Tongue (tissue), 2 donors: Measurements from ENCODE around the gene GALNT16. TPM values are rescaled to one million over a fixed set of nuclear protein-coding genes. Genes with fewer than 3 reads are reported as not detected.
A peak's percentile ranks its signal among the peaks of the same experiment; 100 is the strongest.

Source experiments
- DNase-seq: peaks from one replicate; pipeline ENCODE4 v3.0.0-alpha.2; 2015
- total RNA-seq: library from RNA; depleted of rRNA; stranded (reverse); fragments of >200 nt; gene quantifications from one replicate; pipeline ENCODE4 v1.2.3, GENCODE V29; 2014

The GALNT16 gene
- total RNA-seq, 1 donor from 2014 or later: 17.3 TPM

DNA sequence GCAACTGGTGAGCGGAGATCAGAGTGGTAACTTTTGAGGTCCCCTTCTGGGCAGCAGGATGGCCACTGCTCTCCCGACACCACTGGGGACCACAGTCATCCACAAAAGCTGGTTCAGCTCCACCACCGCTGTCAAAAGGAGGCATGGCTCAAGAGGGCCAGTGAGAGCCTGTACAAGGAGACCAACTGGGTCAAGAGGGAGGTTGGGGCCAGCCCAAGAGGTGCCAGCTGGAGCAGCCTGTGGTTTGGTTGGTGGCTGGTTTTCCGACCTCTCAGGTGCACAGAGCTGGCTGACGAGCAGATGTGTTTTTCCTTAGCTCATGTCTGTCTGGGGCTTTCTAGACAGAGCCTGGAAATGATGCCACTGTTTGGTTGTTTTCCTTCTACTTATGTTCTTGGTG lies 78.0 kb downstream of the GALNT16 start:
- no peak for DNase-seq

DNA sequence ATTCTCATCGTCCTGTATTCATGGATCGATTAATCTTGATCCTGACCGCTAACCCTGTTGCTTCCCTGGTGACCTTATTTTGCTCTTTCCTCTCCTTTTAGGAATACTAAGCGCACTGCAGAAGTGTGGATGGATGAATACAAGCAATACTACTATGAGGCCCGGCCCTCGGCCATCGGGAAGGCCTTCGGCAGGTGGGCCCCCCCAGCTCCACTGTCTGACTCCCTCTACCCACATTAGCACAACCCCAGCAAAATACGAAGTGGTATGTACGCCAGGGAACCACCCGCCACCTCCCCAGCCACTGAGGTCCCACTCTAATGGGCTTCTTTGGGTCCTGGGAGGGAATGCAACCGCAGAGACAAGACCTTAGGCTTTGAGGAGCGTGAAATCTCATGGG lies 79.5 kb downstream of the GALNT16 start:
- no peak for DNase-seq

DNA sequence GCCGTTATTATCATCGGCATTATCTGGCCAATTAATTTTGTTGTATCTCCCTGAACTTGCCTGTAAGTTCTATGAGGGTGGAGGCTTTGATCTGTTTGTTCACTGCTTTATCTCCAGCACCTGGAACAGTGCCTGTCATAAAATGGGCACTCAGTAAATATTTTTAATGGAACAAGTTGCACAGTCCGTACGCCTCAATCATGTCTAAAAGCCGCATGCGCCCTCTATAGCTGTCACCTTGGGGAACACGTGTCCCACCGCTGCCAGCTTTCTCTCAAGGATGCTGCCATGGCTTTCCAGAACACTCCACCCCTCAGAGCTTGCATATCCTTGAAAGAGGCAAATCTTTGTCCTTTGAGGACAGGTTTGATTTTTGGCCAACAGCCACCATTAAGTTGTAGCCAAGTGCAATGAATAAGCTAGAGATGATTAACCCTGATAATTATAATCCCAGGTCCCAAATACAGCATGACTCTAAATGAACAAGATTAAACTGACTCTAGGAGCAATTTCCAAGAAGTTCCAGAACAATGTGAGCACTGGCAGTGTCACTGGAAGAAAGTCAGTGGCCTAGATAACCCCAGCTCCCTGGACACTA lies 83.1 kb downstream of the GALNT16 start:
- no peak for DNase-seq

DNA sequence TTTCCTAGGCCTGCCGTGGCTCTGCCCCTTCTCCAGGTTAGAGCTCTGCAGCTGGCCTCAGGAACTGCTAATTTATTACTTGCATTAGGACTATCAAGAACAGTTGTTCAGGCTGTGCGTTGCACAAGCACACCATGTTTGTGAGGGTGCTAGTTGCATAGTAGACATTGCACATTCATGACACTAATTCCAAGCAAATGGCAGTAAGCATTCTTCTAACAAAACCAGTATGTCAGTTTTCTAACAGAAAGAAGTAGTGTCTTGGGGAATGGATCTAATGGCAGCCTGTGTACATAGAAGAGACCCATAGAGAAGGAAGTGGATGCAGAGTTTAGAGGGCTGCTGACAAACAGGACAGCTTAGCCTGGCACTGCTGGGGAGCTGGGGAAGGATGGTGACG lies 84.2 kb downstream of the GALNT16 start:
- DNase-seq: no peak

DNA sequence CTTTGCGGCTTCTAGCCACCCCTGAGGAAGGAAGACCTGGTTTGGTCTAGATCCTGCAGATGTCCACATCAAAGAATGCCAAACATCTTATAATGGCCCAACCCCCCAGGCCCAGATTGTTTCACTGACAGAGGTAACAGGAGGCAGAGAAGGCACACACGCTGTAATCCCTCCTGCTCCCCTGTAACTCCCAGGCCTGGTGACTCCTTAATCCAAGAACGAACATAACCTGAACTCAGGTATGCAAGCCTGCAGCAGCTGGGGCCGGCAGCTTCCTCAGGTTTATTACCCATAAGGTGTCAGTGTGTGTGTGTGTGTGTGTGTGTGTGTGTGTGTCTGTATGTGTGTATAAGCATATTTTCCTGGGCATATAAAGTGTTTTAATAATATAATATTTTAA lies 85.4 kb downstream of the GALNT16 start:
- DNase-seq: no peak

DNA sequence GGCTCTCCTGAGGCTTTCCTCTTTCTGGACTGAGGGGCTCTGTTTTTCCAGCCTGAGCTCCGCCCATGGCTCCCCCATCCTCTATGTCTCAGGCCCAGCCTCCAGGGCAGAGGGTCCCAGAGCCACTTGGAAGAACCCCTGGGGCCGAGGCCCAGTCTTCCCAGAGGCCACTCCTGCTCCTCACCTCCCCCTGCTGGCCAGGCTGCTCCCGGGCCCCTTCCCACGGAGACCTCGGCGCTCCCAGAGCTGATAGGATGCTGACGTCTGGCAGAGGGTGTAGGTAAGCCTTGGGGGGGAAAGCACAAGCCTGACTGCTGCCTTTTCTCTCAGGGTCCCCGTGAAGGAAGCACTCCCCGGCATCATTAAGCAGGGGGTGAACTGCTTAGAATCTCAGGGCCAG lies 86.8 kb downstream of the GALNT16 start:
- DNase-seq: no peak

DNA sequence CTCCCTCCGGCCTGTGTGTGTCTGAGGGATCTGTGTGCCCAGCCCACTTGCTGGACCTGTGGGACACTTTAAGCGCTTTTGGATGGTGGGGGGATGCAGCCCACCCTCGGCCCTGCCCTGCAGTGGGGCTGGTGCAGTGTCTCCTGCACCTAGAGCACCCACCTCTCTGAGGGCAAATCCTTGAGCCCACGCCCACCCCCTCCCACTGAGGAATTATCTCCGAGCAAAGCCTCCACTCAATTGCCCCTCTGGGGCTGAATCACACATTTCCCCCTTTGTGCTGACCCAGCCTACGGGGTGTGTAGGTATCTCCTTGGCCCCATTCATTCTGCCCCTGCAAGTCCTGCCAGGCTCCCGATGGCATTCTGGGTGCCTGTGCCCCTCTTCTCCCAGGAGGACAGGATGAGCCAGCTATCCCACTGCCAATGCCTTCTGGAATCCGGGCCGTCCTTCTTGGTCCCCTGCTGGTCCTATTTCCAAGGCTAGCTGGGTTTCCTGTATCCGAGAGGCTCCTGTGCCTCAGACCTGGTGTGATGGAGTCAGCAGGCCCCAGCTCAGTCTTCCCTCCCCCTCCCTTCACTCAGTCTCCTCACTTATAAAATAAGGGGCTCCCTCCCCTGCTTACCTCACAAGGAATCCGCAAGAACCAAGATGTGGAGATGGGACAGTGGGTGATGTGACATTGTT lies 89.3 kb downstream of the GALNT16 start:
- DNase-seq: no peak

DNA sequence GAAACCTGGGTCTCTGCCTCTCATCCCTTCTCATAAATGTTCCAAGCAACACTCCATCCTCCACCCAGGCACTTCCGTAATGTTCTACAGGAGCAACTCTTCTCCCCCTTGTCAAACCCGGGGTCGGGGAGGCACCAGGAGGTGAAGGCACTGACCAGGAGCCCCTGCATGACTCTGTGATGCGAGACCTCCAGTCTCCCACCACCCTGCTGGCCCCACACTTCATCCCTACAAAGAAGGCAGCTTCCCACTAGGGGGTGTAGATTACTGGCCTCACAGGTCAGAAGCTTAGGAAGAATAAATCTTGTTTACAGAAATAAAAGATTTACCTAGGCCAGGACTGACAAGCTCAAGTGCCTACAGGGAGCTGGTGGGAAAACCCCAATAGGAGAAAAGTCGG lies 90.9 kb downstream of the GALNT16 start:
- DNase-seq: no peak

DNA sequence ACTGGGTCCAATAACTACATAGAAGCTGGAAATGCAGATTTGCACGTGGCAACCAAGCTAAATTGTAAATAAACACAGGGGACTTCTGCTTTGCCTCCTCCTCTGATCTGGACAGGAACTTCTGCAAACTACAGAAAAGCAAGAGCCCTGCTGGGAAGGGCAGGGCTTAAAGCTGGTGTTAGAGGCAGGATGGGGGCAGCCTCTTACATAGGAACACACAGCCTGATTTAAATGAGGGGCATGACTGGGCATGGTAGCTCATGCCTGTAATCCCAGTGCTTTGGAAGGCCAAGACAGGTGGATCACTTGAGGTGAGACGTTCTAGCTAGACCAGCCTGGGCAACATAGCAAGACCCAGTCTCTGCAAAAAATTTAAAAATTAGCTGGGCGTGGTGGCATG lies 91.4 kb downstream of the GALNT16 start:
- DNase-seq: no peak

DNA sequence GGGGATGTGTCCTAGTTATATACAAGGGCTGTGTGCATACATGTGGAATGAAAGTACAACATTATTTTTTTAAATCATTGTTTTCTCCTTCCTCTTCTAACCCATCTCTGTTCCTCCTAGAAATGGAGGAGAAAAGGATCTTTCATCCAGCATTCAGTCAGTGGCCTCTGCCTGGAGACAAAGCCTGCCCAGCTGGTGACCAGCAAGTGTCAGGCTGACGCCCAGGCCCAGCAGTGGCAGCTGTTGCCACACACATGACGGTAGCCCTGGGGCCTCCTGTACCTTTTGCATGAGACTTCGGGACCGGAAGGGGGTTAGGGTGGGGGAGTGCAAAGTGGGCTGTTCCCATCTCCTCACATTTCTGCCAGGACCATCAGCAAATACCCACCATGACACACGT lies 92.0 kb downstream of the GALNT16 start:
- no peak for DNase-seq

DNA sequence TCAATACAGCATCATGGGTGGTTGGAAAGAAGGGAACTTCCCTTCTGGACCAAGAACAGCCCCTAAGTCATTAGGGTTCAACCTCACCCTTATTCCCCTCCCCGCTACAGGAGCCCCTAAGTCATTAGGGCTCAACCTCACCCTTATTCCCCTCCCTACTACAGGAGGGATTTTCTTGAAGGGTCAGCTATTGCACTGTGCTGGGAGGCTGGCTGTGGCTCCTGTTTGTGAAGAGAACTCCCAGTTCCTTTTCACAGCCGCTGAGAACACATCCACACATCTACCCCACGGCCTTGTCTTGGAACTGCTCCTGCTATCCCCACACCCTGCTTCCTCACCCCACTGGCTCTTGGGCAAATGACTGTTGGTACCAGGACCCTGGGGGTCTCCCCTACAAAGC lies 93.2 kb downstream of the GALNT16 start:
- DNase-seq: no peak

DNA sequence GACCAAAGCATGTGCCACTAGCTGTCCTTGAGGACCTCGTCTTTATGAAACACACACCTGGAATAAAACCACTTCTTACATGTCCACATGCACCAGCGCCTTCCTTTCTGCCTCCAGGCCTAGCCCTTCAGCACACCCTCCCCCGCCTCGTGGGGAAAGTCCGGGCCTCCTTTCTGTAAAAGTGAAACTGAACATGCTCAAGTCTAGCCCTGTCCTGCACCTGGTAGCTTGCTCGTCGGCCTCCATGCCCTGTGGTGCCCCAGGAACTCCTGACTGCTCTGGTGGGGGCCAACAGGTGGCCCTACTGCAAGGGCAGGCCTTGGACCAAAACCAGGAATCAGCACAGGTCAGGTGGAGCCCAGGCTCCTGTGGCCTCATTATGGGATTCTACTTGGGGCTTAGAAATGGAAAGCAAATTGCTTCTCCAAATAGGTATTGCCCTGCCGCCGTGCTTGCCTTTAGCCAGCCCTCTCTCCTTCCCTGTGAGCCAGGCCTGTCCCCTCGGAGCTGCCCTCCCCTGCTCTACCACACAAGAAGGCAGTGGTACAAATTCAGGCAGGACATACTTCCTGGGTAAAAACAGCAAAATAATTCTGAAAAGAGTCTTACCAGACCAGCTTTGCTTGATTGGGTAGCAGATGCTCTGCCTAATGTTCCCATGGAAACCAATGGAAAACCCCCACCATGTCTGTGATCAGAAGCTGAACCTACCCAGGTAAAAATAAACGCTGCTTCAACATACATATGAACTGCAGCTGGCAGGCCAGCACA lies 94.6 kb downstream of the GALNT16 start:
- DNase-seq: no peak

DNA sequence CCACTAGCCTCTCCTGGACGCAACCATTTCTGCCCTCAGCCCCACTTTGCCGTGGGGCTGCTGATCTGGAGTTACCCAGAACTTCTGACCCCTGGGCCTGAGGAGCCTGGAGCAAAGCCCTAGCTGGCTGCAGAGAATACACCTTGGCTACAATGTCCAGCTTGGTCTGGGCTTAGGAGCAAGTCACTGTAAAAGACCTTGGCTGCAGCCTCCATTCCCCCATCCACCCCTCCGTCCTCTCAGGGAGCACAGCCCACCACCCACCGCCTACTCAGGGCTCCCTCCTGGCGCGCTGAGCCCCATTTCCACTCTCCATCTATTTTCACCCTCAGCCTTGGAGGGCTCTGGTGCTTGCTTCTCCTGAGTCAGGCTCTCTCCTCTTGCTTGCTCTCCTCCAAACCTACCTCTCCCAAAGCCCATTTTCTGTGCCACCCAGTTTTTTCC lies 95.2 kb downstream of the GALNT16 start:
- DNase-seq: no peak

DNA sequence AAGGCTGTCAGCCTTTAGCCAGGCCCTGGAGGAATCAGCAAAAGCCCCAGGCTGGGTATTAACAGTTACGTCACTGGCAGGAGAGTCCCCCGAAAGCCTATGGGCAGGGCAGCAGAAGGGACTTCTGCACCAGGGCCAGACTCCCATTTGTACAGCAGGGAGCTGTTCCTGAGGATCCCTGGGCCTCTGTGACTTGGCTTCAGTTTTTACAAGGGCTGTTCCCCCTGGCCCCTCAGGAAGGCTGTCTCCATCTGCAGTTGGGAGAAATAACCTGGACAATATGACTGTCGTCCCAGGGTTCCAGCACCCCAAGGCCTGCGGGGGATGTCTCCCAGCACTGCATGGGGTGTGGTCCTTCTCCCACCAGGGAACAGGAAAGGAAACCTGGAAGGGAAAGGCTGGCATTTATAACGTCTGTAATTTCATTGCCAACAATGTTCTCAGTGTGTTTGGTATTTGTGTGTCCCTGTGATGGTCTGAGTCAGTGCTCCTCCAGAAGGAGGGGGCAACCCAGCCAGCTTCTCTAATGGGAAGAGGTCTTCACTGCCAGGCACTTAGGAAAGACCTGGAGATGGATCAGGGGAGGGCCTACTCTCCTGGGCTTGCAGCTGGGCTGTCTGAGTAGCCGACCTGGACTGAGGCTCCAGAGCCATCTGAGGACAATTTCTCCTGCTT lies 95.8 kb downstream of the GALNT16 start:
- no peak for DNase-seq

DNA sequence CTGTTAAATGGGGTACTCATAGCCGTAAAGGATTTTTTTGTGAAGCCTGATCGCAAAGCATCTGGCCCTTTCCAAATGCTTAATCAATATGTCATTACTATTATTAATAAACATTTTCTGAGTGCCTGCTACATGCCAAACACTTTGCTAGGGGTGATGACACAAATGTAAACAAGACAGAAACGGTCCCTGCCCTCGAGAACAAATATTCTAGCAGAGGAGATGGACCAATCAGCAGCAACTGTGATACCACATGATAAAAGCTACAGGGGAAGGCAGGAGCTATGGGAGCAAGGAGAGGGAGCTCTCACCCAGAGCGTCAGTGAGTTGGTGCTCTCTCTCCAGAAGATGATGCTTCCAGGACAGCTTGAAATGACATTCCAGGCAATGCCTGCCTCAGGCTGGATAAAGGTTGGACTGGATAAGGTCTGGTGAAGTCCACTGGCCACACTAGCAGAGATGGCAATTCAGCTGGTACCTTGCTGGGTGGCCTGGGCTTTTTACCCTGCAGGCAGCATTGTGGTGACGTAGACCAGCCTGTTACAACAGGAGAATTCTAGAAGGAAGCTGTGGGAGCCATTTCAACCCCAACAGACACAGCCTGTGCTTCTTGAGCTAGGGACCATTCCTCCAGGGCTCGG lies 97.1 kb downstream of the GALNT16 start:
- no peak for DNase-seq

DNA sequence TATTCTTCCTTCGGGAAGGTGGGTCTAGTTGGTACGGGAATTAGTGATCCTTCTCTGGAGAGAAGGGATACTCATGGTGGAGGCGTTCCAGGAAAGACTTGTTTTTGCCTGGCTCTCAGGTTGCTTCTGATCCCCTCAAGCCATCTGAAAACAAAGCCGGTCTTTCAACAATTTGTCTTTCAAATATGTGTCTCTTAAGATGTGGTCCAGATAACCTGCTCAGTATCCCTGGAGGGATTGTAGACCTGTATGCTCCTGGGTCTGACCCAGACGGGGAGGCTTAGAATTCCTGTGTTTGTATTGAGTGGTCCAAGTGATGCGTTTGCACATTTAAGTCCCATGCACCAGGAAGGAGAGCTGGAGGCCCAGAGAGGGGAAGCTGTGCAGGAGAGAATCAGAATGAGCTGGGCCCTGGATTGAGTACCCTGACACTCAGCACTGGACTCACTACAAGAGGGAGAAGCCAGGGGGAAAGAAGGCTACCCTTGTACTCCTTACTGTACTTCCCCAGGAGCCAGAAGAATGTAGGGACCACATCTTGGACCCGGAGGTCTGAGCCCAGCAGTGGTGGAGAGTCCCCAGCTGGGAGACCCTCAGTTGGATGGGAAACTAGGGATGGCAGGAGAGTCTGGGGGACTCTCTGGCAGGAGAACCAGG lies 97.7 kb downstream of the GALNT16 start:
- no peak for DNase-seq

DNA sequence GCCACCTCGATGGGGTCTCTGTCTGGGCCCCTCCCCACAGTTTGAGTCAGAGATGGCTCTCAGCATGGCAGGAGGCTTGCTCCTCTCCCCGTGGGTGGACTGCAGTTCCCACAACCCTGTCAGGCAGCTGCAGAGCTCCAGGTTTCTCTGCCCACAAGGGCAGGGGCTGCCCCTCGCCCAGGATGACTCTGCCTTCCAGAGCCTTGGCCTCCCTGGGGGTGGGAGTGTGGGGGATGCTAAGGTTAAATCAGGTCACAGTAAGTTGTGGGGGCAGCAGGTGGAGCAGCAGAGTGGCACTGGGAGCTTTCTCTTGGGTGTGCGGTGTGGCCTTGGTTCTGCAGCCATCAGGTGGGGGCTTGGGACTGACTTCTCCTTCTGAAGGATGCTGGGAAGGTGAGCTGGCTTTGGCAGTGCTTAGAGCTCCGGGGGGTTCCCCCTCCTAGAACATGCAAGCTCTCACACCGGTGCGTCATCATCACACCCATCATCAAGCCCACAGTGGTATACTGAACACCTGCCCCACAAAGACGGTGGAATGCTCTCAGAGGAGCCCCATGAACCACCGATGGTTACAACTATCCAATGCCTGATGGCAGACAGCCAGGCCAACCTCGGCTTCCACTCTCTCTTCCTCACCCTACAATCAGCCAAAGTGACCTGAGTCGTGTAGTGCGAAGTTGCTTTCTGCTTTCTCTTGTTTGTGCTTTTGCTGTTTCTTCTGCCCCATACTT lies 98.4 kb downstream of the GALNT16 start:
- DNase-seq: no peak

DNA sequence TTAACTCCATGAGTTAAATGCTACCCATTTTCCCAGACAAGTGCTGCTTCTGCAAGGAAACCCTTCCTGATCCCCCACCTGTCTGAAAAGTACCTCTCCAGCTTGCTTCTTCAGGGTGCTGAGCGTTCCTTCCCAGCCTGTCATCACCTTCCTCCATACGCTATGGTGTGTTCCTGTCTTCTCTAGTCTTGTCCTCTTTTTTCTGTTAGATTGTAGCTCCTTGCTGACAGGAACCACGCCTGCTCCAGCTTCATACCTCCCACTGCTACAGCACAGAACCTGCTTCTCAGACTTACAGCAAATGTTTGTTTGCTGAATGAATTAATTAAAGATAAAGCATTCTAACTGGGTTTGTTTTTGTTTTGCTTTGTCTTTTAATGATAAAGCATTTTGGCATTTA lies 99.0 kb downstream of the GALNT16 start:
- no peak for DNase-seq

DNA sequence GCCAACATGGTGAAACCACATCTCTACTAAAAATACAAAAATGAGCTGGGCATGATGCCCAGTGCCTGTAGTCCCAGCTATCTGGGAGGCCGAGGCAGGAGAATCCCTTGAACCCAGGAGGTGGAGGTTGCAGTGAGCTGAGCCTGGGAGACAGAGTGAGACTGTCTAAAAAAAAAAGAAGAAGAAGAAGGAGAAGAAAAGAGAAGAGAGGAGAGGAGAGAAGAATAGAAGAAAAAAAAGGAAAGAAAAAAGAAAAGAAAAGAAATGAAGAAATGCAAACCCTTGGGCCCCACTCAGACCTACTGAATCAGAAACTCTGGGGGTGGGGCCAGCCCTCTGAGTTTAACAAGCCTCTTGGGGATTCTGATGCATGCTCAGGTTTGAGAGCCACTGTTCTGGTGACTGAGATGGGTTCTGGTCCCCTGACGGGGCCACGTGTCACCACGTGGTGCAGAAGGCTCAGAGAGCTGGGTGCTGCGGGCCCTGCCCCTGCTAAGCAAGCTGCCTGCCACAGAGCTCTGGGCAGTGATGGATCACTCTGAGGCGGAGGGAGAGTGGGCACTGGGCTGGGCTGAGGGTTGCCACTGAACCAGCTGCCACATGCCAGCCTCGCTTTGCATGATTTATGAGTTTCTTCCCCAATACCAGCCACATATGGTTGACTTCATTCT lies 100.6 kb downstream of the GALNT16 start:
- DNase-seq: no peak

DNA sequence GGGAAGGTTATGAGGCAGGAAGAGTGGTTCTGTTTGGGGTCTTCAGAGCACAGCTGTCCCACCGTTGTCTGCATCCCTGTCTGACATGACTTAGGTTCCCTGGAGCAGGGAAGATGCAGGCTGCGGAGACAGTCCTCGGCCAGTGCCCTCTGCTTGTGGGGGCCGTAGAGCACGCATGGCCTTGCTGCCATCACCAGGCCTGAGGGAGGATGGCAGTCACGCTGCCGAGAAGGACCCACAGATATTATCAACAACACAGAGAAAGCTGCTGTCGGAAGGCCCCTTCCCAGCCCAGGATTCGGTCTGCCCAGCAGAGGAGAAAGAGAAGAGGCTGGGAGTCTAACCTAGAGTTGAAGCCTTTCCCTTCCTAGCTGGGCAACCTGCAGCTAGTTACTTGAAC lies 103.1 kb downstream of the GALNT16 start:
- DNase-seq: peak; percentile 26

DNA sequence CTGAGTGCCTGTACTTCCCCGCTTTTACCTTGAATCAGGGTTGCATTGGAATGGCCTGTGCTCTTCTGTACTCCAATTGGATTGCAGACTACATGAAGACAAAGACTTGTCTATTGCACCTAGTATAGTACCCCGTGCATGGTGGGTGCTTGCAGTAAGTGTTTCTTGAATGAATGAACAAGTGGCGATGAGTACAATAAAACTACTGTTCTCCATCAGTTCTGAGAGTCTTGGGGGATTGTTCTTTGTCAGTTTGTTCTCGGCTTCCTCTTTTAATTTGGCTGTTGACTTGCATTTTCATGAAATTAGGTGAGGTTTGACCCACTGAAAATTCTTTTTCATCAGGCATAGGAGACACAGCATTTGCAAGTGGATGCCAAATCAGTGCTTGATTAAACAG lies 104.0 kb downstream of the GALNT16 start:
- DNase-seq: no peak
